ENCODE measurements around the gene CCDC150. TPM values are rescaled to one million over a fixed set of nuclear protein-coding genes. Genes with fewer than 3 reads are reported as not detected.

The CCDC150 gene
- total RNA-seq, 2 donors from 2014 or later, result 0.56 TPM; not detected in 1

DNA sequence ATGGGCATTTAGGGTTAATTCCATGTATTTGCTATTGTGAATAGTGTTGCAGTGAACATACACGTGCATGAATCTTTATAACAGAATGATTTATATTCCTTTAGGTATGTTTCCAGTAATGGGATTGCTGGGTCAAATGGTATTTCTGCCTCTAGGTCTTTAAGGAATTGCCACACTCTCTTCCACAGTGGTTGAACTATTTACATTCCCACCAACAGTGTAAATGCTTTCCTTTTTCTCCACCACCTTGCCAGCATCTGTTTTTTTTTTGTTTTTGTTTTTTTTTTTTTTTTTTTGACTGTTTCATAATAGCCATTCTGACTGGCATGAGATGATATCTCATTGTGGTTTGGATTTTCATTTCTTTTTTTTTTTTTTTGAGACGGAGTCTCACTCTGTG is 97.5 kb downstream of the CCDC150 start:
- Histone ChIP-seq H3K27me3 (replicated peaks; ENCODE audit: insufficient read depth) (no peaks in the 10 kb centered on the region), H3K4me3 (no peak overlapping the region), H3K36me3 (no peaks in the 10 kb centered on the region), H3K27ac (no peak overlapping the region), H3K9me3 (no peaks in the 10 kb centered on the region), H3K4me1 (ENCODE audit: control insufficient read depth in 1 of 2, low read depth in 2 of 2) (no peaks in the 10 kb centered on the region)
- ATAC-seq (ENCODE audit: insufficient number of reproducible peaks, low FRiP score, low read depth) (no peak), DNase-seq (ENCODE audit: low spot score) (no peak)
- TF ChIP-seq CTCF (IDR thresholded peaks at IDR 0.05), result no peak

DNA sequence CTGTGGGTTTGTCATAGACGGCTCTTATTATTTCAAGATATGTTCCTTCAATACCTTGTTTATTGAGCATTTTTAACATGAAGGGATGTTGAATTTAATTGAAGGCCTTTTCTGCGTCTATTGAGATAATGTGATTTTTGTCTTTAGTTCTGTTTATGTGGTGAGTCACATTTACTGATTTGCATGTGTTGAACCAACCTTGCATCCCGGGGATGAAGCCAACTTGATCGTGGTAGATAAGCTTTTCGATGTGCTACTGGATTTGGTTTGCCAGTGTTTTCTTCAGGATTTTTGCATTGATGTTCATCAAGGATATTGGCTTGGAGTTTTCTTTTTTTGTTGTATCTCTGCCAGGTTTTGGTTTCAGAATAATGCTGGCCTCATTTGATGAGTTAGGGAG is 99.5 kb downstream of the CCDC150 start:
- Histone ChIP-seq H3K36me3 (no peaks in the 10 kb centered on the region), H3K27me3 (replicated peaks; ENCODE audit: insufficient read depth) (no peaks in the 10 kb centered on the region), H3K4me3 (no peak overlapping the region), H3K9me3 (no peaks in the 10 kb centered on the region), H3K27ac (no peak overlapping the region), H3K4me1 (ENCODE audit: control insufficient read depth in 1 of 2, low read depth in 2 of 2) (no peaks in the 10 kb centered on the region)
- no peak for TF ChIP-seq CTCF (IDR thresholded peaks at IDR 0.05)
- DNase-seq (ENCODE audit: low spot score) (no peak), ATAC-seq (ENCODE audit: insufficient number of reproducible peaks, low FRiP score, low read depth) (no peak)

DNA sequence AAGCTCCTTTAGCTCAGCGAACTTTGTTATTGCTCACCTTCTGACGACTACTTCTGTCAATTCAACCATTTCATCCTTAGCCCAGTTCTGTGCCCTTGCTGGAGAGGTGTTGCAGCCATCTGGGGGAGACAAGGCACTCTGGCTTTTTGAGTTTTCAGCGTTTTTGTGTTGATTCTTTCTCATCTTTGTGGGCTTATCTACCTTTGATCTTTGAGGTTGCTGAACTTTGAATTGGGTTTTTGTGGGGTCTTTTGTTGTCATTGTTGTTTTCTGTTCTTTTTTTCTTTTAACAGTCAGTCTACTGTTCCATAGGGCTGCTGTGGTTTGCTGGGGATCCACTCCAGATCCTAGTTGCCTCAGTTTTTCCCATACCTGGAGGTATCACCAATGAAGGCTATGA is 102.7 kb downstream of the CCDC150 start:
- TF ChIP-seq CTCF (IDR thresholded peaks at IDR 0.05), result no peak

GRCh38 chr2:196742685-196743084 is 103.2 kb downstream of the CCDC150 start:
- Histone ChIP-seq H3K27ac (no peak overlapping the region), H3K36me3 (no peaks in the 10 kb centered on the region), H3K9me3 (no peaks in the 10 kb centered on the region), H3K4me3 (no peak overlapping the region), H3K4me1 (ENCODE audit: control insufficient read depth in 1 of 2, low read depth in 2 of 2) (no peaks in the 10 kb centered on the region), H3K27me3 (replicated peaks; ENCODE audit: insufficient read depth) (no peaks in the 10 kb centered on the region)
- no peak for ATAC-seq (ENCODE audit: insufficient number of reproducible peaks, low FRiP score, low read depth)
- no peak for DNase-seq (ENCODE audit: low spot score)
- TF ChIP-seq CTCF (IDR thresholded peaks at IDR 0.05), result no peak

More for the DNA sequence above, 102.7 kb downstream of the CCDC150 start:
- no peaks in the 10 kb centered on the region for H3K36me3 ChIP-seq
- DNase-seq (ENCODE audit: low spot score), result no peak
- H3K4me3 ChIP-seq, result no peak overlapping the region
- no peaks in the 10 kb centered on the region for H3K4me1 ChIP-seq (ENCODE audit: control insufficient read depth in 1 of 2, low read depth in 2 of 2)
- no peak overlapping the region for H3K27ac ChIP-seq
- no peak for ATAC-seq (ENCODE audit: insufficient number of reproducible peaks, low FRiP score, low read depth)
- H3K27me3 ChIP-seq (replicated peaks; ENCODE audit: insufficient read depth), result no peaks in the 10 kb centered on the region
- H3K9me3 ChIP-seq, result no peaks in the 10 kb centered on the region

DNA sequence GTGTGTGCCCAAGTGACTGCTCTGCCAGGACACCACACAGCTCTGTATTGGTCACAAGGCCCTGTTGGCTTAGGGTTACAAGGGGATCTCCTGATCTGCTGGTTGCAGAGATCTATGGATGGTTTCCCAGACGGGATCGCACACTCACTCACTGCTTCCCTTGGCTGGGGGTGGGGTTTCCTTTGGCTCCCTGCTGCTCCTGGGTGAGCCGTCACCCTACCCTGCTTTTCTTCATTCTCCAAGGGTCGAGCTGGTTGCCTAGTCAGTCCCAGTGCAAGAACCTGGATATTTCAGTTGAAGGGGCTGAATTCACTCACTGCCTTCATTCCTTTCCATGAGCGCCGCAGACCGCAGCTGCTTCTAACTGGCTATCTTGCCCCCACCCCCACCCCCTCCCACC is 103.7 kb downstream of the CCDC150 start:
- Histone ChIP-seq H3K36me3 (no peaks in the 10 kb centered on the region), H3K4me3 (no peak overlapping the region), H3K27ac (no peak overlapping the region), H3K27me3 (replicated peaks; ENCODE audit: insufficient read depth) (no peaks in the 10 kb centered on the region), H3K4me1 (ENCODE audit: control insufficient read depth in 1 of 2, low read depth in 2 of 2) (no peaks in the 10 kb centered on the region), H3K9me3 (no peaks in the 10 kb centered on the region)
- ATAC-seq (ENCODE audit: insufficient number of reproducible peaks, low FRiP score, low read depth) (no peak), DNase-seq (ENCODE audit: low spot score) (no peak)
- TF ChIP-seq CTCF (IDR thresholded peaks at IDR 0.05), result no peak

Measured in thoracic aorta (tissue), 2 donors.